ENCODE data around the gene ST6GALNAC2.

- TF ChIP-seq EP300 (IDR thresholded peaks at IDR 0.05) (no peak), CTCF (IDR thresholded peaks at IDR 0.05) (no peak)
These were observed 42.7 kb downstream of the ST6GALNAC2 start for GRCh38 chr17:76542984-76543383.

All from esophagus muscularis mucosa (tissue), 3 donors.